Liver (tissue), 3 donors: ENCODE measurements around the gene TJP2.

Experiments
- ATF3 ChIP-seq: IDR thresholded peaks from 2 replicates; pipeline ENCODE4 v1.6.1; 2016; ENCODE audit warnings: antibody characterized with exemption
- CTCF ChIP-seq: fragments of 150-350 bp; IDR thresholded peaks from 2 replicates; pipeline ENCODE4 v1.5.1; 2017; ENCODE audit warnings: improper control_type of control experiment, low read depth, low read length; ENCODE audit not compliant: missing input control
- RAD21 ChIP-seq, 2 donors: IDR thresholded peaks; 2 replicates each; pipeline ENCODE4 v1.6.1; 2016; ENCODE audit warnings: antibody characterized with exemption in 2 of 2, mild to moderate bottlenecking in 2 of 2
- SP1 ChIP-seq: IDR thresholded peaks from 2 replicates; pipeline ENCODE4 v1.6.1; 2018; ENCODE audit warnings: antibody characterized with exemption, mild to moderate bottlenecking
- TAF1 ChIP-seq: conservative IDR thresholded peaks from 2 replicates; pipeline ENCODE4 v1.6.1; 2016; ENCODE audit warnings: antibody characterized with exemption, mild to moderate bottlenecking
- donor health status: healthy.
- donor health status: healthy.

- TF ChIP-seq CTCF, result no peak
- no peak for TF ChIP-seq RAD21 (IDR thresholded peaks at IDR 0.05)
- no peak for TF ChIP-seq SP1
- TF ChIP-seq TAF1, result no peak
- TF ChIP-seq ATF3, result no peak
Observed at GRCh38 chr9:69139596-69139995, 34.5 kb upstream of the TJP2 start.
